Inflammatory macrophage (primary cell): ENCODE results near the gene BMPR1B.
"Not testable (repeated sequence)": the region's sequence is repeated elsewhere in the genome, so short reads cannot be mapped to it uniquely, and the experiment has no call there.

ENCODE experiments used
- DNase-seq, 2 donors: peaks; one replicate each; pipeline ENCODE4 v3.0.0-alpha.2; 2020 to 2022

The BMPR1B gene

DNA sequence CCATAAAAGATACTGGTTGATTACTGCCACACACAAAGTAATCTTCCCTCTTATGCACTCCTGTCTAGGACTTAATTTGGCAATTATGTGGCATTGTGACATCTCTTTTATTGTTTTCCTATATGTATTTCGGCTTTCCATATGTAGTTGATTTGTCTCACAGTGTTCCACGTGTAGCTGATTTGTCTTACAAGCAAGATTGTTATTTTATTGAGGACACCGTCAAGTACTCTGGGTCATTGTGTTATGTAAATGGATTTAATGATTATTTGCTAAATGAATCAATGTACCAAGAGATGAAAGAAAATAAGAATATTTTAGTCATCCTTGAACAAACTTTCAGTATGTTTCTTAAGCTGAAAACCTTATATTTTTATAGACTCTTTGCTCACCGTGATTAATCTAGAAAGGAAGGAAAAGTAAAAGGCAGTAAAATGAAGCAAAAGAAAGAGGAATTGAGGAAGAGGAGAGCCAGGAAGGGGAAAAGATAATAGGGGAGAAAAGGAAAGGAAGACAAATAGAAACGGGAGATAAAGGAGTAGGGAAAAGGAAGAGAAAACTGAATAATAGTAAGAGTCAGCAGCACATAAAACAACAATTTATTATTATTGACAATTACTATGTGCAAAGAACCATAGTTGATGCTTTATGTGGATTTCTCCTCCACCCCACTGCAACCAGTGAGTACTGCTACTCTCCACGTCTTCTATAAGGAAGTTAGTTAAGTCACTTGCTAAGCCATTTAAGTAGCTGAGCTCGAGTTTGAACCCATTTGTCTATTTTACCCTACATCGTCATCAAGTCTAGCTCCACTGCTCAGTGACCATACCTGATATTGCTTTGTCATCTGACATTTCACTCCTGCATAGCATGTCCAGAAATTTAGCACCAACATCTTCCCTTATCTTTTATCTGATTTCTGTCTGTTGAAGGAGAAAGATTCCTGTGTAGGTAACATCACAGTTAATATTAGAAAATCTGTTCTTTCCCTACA lies 336.5 kb downstream of the BMPR1B start:
- no peak for DNase-seq

GRCh38 chr4:95095348-95095974 lies 337.7 kb downstream of the BMPR1B start:
- DNase-seq = no peak

DNA sequence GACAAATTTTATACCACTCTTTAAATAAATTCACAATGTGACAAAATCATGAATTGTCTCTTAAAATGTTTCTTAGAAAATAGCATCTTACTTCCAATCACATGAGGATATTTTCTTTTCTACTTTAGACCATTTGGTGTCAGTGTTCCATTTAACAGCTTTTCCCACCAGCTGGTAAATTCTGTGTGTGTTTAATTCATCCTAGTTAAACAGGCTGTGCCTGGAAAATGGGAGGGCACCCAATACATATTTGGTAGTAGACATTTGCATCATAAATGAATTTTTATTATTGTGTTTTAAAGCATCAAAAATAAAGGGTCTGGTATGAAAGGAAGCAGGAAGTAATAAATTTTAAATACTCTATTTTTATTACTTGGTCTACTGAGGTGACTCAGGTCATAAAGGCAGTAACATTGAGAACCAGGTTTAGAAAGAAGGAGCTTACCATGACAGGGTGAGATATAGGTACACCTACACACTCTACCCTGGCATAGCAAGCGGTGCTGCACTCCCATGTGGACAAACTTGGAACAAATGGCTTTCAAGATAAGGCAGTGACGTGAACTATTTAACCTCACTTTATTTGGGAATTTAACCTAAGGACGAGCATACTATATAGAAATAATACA lies 344.5 kb downstream of the BMPR1B start:
- no peak for DNase-seq

DNA sequence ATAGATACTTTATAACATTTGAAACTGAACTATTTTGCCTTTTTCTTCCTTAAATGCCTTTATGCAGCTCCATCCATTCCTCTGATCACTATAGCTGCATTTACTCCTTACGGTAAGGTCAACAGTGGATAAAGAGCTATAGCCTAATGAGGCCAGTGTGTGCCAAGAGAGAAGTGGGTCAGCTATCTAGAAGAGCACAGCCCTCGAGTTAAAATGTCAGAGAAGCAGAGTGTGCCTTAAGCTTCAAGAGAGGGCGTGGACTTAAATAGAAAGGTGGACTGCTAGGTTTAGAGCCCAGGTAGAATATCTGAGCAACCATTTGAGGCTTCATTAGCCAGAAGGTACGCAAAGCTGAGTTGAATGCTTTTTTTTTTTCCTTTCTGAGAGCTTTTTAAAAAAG lies 347.4 kb downstream of the BMPR1B start:
- no peak for DNase-seq

- DNase-seq = no peak
Measured at GRCh38 chr4:95105983-95106382, 348.2 kb downstream of the BMPR1B start.

DNA sequence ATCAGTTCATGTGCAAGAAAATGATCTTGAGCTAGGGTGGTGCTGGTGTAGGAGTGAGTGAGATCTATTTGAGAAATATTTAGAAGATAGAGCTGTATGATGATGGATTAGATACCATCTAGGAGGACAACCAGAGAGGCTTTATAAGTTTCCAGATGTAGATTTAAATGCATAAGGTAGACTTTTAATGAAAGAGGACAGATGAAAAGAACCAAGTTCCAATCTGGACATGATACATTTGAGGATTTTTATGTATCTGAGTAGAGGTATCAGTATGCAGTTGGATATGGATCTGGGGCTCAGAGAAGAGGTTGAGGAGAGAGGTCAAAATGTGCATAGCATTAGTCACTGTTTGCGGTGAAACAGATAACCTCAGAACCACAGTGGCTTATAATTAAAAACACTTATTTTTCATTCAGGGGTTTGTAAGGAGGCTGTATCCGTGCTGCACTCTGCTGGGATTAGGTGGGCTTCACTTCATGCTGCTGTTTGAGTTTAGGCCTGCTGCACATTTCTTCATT lies 348.7 kb downstream of the BMPR1B start:
- no peak for DNase-seq

GRCh38 chr4:95107004-95107403 lies 349.2 kb downstream of the BMPR1B start:
- no peak for DNase-seq

DNA sequence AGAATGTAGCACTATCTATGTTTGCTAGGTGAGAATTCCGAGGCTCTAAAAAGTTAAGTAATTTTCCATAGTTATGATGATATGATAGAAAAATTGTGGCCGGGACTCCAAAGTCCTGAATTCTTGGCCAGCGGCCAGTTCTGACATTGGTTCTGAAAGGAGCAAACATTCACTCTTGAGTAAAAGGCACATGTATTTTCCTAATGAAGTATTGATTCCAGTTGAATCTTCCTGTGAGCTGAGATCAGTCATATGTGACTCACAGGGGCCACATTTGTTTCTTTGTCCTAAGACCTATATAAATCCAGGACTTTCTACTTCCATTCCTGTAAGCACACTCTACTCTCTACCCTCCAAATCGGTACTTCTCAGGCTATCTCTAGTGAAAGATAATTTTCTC lies 349.9 kb downstream of the BMPR1B start:
- DNase-seq = no peak

- DNase-seq = no peak
Measured at GRCh38 chr4:95108883-95109421, 351.2 kb downstream of the BMPR1B start.

DNA sequence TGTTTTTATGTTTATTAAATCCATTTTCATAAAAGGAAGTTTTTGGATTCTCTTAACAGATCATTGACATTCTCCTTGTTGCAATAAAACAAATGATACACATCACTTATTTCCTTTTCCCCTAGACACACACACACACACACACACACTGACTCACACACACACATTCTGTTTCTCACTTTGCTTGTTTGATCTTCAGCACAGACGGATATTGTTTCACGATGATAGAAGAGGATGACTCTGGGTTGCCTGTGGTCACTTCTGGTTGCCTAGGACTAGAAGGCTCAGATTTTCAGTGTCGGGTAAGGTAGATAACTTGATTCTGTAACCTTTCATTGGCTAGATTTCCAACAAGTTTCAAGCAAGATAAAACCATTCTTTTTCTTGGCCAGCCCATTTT lies 356.8 kb downstream of the BMPR1B start:
- no peak for DNase-seq

GRCh38 chr4:95118497-95118896 lies 360.7 kb downstream of the BMPR1B start:
- DNase-seq = no peak

DNA sequence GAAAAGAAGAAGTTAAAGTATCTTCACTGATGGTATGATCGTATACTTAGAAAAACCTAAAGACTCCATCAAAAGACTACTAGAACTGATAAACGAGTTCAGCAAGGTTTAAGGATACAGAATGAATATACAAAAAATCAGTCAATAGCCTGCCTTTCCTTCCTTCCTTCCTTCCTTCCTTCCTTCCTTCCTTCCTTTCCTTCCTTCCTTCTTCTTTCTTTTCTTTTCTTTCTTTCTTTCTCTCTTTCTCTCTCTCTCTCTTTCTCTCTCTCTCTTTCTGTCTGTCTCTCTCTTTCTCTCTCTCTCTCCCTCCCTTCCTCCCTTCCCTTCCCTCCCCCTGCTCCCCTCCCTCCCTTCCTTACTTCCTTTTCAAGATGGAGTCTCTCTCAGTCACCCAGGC lies 362.7 kb downstream of the BMPR1B start:
- no peak for DNase-seq

- no peak for DNase-seq
Measured at GRCh38 chr4:95122001-95122400, 364.2 kb downstream of the BMPR1B start.

DNA sequence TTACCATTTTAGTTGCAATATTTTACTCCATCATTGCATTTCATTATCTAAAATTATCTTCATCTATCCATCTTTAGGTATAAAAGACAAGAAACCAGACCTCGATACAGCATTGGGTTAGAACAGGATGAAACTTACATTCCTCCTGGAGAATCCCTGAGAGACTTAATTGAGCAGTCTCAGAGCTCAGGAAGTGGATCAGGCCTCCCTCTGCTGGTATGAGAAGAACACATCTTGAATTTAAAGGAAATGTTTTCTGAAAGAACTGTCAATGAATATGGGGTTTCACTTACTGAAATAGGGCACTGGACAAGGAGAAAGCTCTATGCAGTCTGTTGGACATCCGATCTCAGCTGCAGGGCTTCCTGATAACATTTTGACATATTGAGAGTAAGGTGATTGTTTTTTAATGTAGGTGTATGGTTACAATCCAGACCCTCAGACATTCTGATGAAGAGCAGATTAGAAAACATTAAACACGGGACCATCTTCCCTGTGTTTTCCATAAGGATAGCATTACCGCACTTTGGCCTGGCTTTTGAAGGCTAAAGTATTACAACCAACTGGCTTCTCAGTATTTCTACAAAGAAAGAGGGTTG lies 367.2 kb downstream of the BMPR1B start:
- peak; percentile 23 to 40 for DNase-seq

GRCh38 chr4:95129031-95129430 lies 371.3 kb downstream of the BMPR1B start:
- DNase-seq = no peak

GRCh38 chr4:95129821-95130311 lies 372.1 kb downstream of the BMPR1B start:
- peak; percentile 69 to 81 for DNase-seq

- not testable (repeated sequence) for DNase-seq
Measured at GRCh38 chr4:95134016-95134415, 376.3 kb downstream of the BMPR1B start.

DNA sequence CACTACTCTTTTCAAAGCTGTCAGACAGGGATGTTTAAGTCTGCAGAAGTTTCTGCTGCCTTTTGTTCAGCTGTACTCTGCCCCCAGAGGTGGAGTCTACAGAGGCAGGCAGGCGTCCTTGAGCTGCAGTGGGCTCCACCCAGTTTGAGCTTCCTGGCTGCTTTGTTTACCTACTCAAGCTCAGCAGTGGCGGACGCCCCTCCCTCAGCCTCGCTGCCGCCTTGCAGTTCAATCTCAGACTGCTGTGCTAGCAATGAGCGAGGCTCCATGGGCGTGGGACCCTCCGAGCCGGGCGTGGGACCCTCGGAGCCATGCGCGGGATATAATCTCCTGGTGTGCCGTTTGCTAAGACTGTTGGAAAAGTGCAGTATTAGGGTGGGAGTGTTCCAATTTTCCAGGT lies 381.7 kb downstream of the BMPR1B start:
- DNase-seq = not testable (repeated sequence)

DNA sequence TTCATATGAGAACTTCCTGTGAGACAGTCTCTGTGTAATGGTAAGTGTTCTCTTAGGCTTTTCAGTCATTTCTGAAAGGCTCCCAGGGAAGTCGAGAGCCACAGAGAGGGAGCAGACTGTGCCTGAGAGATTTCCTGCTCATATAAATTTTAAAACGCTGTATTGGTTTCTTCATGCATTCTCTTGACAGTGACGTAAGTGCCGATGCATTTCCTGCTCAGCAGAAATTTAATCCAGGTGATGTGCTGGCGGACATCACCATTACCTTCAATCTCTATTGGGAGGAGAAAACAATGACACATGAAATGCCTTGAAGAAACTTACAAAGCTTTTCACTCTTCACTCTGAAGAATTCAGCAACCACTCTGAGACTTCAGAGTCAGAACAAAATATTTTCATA lies 383.6 kb downstream of the BMPR1B start:
- DNase-seq = no peak

DNA sequence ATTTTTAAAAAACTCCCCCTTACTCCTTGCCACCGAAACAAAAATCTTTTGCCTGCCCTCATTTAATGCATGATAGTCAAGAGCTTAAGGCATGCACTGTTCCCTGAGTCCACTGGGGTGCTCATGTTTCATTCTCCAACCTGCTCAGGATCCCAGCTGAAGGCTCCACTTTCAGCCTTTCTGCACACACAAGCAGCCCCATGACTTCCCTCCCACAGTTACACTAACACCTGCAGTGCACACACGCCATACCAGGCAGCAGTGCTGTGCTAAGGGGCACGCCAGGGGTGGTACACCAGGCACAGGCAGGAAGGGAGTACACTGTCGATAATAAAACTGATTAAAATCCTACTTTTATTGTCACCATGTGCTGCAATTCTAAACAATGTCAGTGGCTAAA lies 385.2 kb downstream of the BMPR1B start:
- DNase-seq = no peak

DNA sequence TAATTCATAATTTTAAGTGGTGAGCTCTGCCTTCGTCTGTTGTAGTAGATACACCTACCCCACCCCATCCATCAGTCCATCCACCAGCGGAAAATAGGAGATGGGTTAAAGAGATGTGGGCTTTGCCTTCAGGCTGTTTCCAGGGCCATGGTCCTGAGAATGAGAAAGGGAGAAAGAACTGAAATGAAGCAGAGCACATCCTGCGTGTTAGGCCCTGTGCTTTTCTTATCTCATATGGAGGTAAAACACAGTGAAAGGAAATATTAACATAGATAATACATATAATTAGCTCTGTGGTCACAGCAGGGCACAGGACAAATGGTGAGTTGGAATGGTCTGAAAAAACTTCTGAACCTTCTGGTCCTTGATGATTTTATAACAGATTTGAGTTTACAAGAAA lies 393.5 kb downstream of the BMPR1B start:
- DNase-seq = no peak

GRCh38 chr4:95153182-95153581 lies 395.4 kb downstream of the BMPR1B start:
- DNase-seq = no peak
